Right lobe of liver (tissue), 6 donors: Measurements from ENCODE around the gene NR1D1. TPM values are rescaled to one million over a fixed set of nuclear protein-coding genes. Genes with fewer than 3 reads are reported as not detected.

Source experiments
- ATAC-seq, 4 donors: fragments of 200-7000 bp; cut with Tn5 transposase; one replicate each; pipeline ENCODE4 v1.9.1; 2020; ENCODE audit warnings: mild to moderate bottlenecking in 4 of 4, moderate library complexity in 4 of 4
- DNase-seq, 3 donors: peaks; one replicate each; pipeline ENCODE4 v3.0.0-alpha.2; 2020
- H3K27ac ChIP-seq, 3 donors: fragments of 200-600 bp; one replicate each; pipeline ENCODE4 v1.8.0; 2022
- H3K27me3 ChIP-seq, 2 donors: fragments of 200-600 bp; one replicate each; pipeline ENCODE4 v1.8.0; 2022
- H3K36me3 ChIP-seq, 4 donors: fragments of 200-600 bp; sonication (generic) in 1 of 4; one replicate each; pipeline versions ENCODE4 v1.5.1 to v1.8.0; 2017 to 2022; ENCODE audit warnings: control low read depth in 1 of 4
- H3K4me1 ChIP-seq, 4 donors: fragments of 200-600 bp; sonication (generic) in 1 of 4; one replicate each; pipeline versions ENCODE4 v1.5.1 to v1.8.0; 2017 to 2022; ENCODE audit warnings: control low read depth in 1 of 4
- H3K4me3 ChIP-seq, 3 donors: fragments of 200-600 bp; one replicate each; pipeline ENCODE4 v1.8.0; 2022
- H3K9me3 ChIP-seq, 4 donors: fragments of 200-600 bp; sonication (generic) in 1 of 4; one replicate each; pipeline versions ENCODE4 v1.5.1 to v1.8.0; 2017 to 2022; ENCODE audit warnings: control low read depth in 1 of 4
- POLR2A ChIP-seq: fragments of 450-650 bp; IDR thresholded peaks from one replicate; pipeline ENCODE4 v1.6.1; 2017; ENCODE audit warnings: antibody characterized with exemption, mild to moderate bottlenecking
- WGBS: methylation state at CpG from one replicate; pipeline ENCODE4 v1.1.6; 2018; ENCODE audit warnings: low coverage, low lambda C conversion rate; ENCODE audit not compliant: insufficient coverage; ENCODE audit errors: missing lambda C conversion rate; 5-methylcytosine and 5-hydroxymethylcytosine counted together
- intact Hi-C, 2 donors: fragments of 100-400 bp; cut with DNase I; formaldehyde crosslinking; loops; one replicate each; pipeline versions ENCODE4 v1.11.2 to v1.14.1; 2022
- total RNA-seq, 6 experiments: library from RNA; depleted of rRNA in 2 of 6; stranded (reverse); fragments of >200 nt in 2 of 6; fragmentation: NEBNext Ultra II Directional in 3 of 6; extraction: Animal tissue kit (Norgen Biotek cat#: 25700) in 3 of 6; gene quantifications; one replicate each; pipeline versions ENCODE4 v1.1.0 to v1.2.4, GENCODE V29; 2016 to 2023
- TF ChIP-seq, protein P1 (sequence below), 4 donors: fragments of 200-600 bp in 3 of 4; fragments of 450-650 bp in 1 of 4; IDR thresholded peaks; one replicate each; pipeline versions ENCODE4 v1.5.1 to v1.8.0; 2016 to 2022; ENCODE audit warnings: antibody characterized with exemption in 4 of 4, mild to moderate bottlenecking in 2 of 4
- donor health status: DM: no; HTN: yes; CAD: no.
- donor health status: DM: no; HTN: no; CAD: no.
- donor health status: DM: no; HTN: no; CAD: no.
- donor health status: DM: no; HTN: yes; CAD: no.
- donor health status: DM: no; HTN: yes; CAD: no.

NR1D1 gene
- total RNA-seq, 6 experiments from 2014 or later, result 6.9 to 29.8 (median 16.0) TPM

DNA sequence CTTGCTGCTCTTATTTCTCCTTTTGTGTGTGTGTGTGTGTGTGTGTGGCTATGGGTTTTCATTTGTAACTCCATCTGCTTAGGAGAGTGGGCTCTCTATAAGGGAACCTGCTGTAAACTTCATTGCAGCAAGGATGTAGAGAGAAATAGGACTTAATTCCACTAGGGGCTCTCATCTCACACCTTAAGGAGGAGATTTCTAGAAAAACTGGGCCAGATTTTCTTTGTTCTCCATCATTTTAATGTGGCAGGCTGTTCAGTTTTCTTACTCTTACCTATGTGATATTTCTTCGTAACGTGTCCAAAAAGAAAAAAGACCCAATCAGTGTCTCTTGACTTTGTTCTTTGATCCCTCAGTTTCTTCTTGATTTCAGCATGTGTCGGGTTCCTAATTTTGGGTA lies 35.4 kb upstream of the NR1D1 start:
- TF ChIP-seq, protein P1, sequence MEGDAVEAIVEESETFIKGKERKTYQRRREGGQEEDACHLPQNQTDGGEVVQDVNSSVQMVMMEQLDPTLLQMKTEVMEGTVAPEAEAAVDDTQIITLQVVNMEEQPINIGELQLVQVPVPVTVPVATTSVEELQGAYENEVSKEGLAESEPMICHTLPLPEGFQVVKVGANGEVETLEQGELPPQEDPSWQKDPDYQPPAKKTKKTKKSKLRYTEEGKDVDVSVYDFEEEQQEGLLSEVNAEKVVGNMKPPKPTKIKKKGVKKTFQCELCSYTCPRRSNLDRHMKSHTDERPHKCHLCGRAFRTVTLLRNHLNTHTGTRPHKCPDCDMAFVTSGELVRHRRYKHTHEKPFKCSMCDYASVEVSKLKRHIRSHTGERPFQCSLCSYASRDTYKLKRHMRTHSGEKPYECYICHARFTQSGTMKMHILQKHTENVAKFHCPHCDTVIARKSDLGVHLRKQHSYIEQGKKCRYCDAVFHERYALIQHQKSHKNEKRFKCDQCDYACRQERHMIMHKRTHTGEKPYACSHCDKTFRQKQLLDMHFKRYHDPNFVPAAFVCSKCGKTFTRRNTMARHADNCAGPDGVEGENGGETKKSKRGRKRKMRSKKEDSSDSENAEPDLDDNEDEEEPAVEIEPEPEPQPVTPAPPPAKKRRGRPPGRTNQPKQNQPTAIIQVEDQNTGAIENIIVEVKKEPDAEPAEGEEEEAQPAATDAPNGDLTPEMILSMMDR (IDR thresholded peaks at IDR 0.05), result no peak
- no peak for TF ChIP-seq POLR2A
- Histone ChIP-seq H3K27me3 (no peaks in the 10 kb centered on the region), H3K4me3 (no peak overlapping the region), H3K36me3 (peaks cover 0 to 52% (median 29%) of the 10 kb centered on the region in 4 donors), H3K9me3 (no peaks in the 10 kb centered on the region), H3K27ac (no peak overlapping the region), H3K4me1 (peaks cover 0 to 6% (median under 1%) of the 10 kb centered on the region in 4 donors)
- 78% methylated on average over 3 of the region's 3 CpGs for WGBS
- ATAC-seq, result no peak
- intact Hi-C loops, result no loop called here
- no peak for DNase-seq

DNA sequence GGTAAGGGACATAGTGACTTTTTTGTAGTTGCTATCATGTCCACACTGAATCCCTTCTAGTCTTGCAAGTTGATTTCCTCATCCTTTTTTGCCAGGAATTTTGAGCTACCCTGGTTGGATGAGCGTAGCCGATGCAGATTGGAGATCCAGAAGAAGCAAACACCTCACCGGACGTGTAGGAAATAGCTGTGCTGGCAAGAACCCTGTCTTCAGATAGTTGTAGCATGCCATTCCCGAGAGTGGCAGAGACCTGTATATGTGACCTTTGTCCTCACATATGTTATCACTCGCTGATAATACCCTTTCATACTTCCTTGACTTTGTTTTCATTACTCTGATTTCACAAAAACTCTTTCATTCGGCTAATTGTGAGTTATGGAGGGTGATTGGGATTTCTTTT lies 33.8 kb upstream of the NR1D1 start:
- ATAC-seq (no peak), DNase-seq (no peak)
- Histone ChIP-seq H3K36me3 (peaks cover 0 to 64% (median 37%) of the 10 kb centered on the region in 4 donors), H3K27ac (no peak overlapping the region), H3K9me3 (no peaks in the 10 kb centered on the region), H3K4me3 (no peak overlapping the region), H3K4me1 (peaks cover 0 to 3% (median 0%) of the 10 kb centered on the region in 4 donors), H3K27me3 (no peaks in the 10 kb centered on the region)
- 82% methylated on average over 6 of the region's 7 CpGs for WGBS
- intact Hi-C loops, result no loop called here
- TF ChIP-seq, protein P1 (IDR thresholded peaks at IDR 0.05), result no peak
- no peak for TF ChIP-seq POLR2A

DNA sequence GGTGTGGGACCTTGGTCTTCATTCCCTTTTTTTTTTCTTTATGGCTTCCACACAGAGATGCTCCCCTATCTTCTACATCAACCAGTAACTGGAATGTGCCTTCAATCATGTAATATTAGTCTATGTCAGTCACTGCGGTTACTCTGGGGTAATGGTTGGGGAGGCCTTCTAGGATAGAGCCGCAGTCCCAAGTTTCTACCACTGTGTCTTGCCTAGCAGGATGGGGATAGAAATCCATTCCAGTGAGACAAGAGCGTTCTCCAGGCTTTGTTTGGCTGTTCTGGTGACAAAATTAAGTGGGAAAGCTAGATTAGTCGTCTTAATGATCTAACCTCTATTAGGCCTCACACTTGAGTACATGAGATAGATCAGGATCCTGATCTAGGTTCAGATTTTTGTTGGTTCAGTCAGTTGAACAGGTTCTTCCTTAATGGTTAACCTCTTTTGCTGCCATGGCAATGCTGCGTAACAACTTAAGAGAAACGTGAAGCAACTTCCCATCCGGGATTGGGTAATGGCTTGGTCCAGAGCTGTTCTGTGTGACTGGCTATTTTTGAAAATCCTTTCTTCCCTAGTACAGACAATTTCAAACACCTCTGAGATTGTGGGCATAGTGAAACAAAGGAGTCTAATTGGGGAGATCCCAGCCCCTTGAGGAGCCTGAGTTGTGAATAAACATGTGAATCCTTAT lies 30.1 kb upstream of the NR1D1 start:
- no peak overlapping the region for H3K4me3 ChIP-seq
- TF ChIP-seq, protein P1 (IDR thresholded peaks at IDR 0.05), result no peak
- no peak for TF ChIP-seq POLR2A
- ATAC-seq (peak; percentile 45 to 78 (median 69)), DNase-seq (peak in 1 of 3 donors; percentile 53)
- intact Hi-C loops, result no loop called here
- peak overlapping the region in 2 of 3 donors; percentile 32 to 41 for H3K27ac ChIP-seq
- H3K36me3 ChIP-seq, result peaks cover 0 to 79% (median 42%) of the 10 kb centered on the region in 4 donors
- no peaks in the 10 kb centered on the region for H3K27me3 ChIP-seq
- 64% methylated on average over 7 of the region's 7 CpGs for WGBS
- H3K4me1 ChIP-seq, result peaks cover 0 to under 1% (median 0%) of the 10 kb centered on the region in 4 donors
- H3K9me3 ChIP-seq, result no peaks in the 10 kb centered on the region

DNA sequence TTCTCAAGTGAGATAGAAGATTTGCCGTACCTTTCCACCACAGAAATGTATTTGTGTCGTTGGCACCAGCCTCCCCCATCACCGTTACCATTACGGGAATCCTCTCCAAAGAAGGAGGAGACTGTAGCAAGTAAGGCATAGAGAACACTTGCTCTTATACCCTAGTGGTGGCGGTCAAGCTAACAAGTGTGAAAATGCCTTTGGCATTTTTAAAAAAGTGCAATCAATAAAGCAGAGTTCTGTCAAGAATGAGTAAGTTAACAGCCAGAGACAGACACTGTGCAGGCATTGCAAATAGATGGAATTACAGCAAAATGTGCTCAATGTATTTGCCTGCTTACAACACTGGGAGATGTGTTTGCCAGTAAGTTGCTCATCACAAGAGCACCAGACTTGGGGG lies 29.1 kb upstream of the NR1D1 start:
- TF ChIP-seq POLR2A, result no peak
- TF ChIP-seq, protein P1 (IDR thresholded peaks at IDR 0.05), result no peak
- Histone ChIP-seq H3K27ac (no peak overlapping the region), H3K27me3 (no peaks in the 10 kb centered on the region), H3K36me3 (peaks cover 0 to 69% (median 36%) of the 10 kb centered on the region in 4 donors), H3K4me3 (no peak overlapping the region), H3K9me3 (no peaks in the 10 kb centered on the region), H3K4me1 (peaks cover 0 to 10% (median 2%) of the 10 kb centered on the region in 4 donors)
- DNase-seq (no peak), ATAC-seq (no peak)
- intact Hi-C loops, result no loop called here
- 100% methylated on average over 2 of the region's 5 CpGs for WGBS
